ES-I3 (cell line): ENCODE data around the gene PDGFRB.

ENCODE experiments used
- H3K36me3 ChIP-seq: 2 replicates; pipeline ENCODE4 v1.6.1; 2013; ENCODE audit warnings: mild to moderate bottlenecking, low read length, control low read depth, moderate library complexity; ENCODE audit not compliant: insufficient read depth
- H3K4me1 ChIP-seq: 2 replicates; pipeline ENCODE4 v1.6.1; 2013; ENCODE audit warnings: mild to moderate bottlenecking, control low read depth, low read length; ENCODE audit not compliant: insufficient read depth
- H3K9ac ChIP-seq: 2 replicates; pipeline ENCODE4 v1.6.1; 2013; ENCODE audit warnings: low read depth, mild to moderate bottlenecking, low read length, moderate library complexity
- H3K9me3 ChIP-seq: 2 replicates; pipeline ENCODE4 v1.6.1; 2013; ENCODE audit warnings: mild to moderate bottlenecking, low read length, moderate library complexity; ENCODE audit not compliant: control insufficient read depth, insufficient read depth

PDGFRB gene

GRCh38 chr5:150068961-150069645 is 86.5 kb downstream of the PDGFRB start:
- Histone ChIP-seq H3K4me1 (0 out of 2 replicates have a peak, but pooled peaks cover 6% of the 10 kb centered on the region), H3K9ac (no peak overlapping the region), H3K9me3 (no peaks in the 10 kb centered on the region), H3K36me3 (no peaks in the 10 kb centered on the region)

- no peak overlapping the region for H3K9ac ChIP-seq
- no peaks in the 10 kb centered on the region for H3K36me3 ChIP-seq
- no peaks in the 10 kb centered on the region for H3K9me3 ChIP-seq
- 0 out of 2 replicates have a peak, but pooled peaks cover 6% of the 10 kb centered on the region for H3K4me1 ChIP-seq
Measured at GRCh38 chr5:150068472-150068871, 87.2 kb downstream of the PDGFRB start.

DNA sequence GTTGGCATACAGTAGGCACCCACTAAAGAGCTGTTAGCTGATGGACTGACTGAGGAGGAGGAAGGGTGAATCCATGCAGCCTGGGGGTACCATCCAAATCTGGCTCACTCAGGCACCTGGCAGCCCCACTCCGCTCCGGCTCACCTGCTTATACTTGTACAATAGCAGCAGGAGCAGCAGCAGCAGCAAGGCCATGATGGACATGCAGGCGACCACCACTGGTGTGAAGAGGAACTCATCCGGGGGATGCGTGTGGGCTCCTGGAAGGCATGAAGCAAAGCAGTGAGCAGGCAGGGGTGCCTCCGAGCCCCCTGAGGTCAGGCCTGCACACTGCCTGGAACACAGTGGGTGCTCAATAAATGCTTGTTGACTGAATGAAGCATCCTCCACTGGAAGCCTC is 87.6 kb downstream of the PDGFRB start:
- 0 out of 2 replicates have a peak, but pooled peaks cover 6% of the 10 kb centered on the region for H3K4me1 ChIP-seq
- no peaks in the 10 kb centered on the region for H3K9me3 ChIP-seq
- H3K36me3 ChIP-seq, result no peaks in the 10 kb centered on the region
- H3K9ac ChIP-seq, result no peak overlapping the region

DNA sequence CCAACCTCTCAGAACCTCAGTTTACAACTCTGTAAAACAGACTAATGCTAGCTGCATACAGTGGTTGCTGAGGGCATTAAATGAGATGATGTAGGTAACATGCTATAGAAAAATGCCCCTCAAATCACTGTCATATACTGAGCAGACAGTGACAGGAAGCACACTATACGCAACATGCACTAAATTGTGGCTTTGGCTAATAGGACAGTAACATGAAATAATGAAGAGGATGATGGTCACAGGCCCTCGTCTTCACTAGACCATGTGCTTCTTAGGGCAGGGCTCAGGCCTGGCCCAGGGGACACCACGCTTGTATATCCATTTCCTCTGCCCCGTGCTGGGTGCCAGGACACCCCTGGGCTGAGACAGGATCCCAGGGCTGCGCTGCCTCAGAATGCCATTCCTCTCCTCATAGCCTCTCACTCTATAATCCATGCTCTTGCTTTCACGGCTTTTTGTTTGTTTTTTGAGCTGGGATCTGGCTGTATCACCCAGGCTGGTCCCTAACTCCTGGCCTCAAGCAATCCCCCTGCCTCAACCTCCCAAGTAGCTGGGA is 88.2 kb downstream of the PDGFRB start:
- 0 out of 2 replicates have a peak, but pooled peaks cover 6% of the 10 kb centered on the region for H3K4me1 ChIP-seq

GRCh38 chr5:150066901-150067396 is 88.7 kb downstream of the PDGFRB start:
- no peaks in the 10 kb centered on the region for H3K36me3 ChIP-seq
- 0 out of 2 replicates have a peak, but pooled peaks cover 6% of the 10 kb centered on the region for H3K4me1 ChIP-seq
- no peaks in the 10 kb centered on the region for H3K9me3 ChIP-seq
- H3K9ac ChIP-seq, result no peak overlapping the region

More for the DNA sequence above, 88.2 kb downstream of the PDGFRB start:
- Histone ChIP-seq H3K9me3 (no peaks in the 10 kb centered on the region), H3K9ac (no peak overlapping the region), H3K36me3 (no peaks in the 10 kb centered on the region)

- Histone ChIP-seq H3K9me3 (no peaks in the 10 kb centered on the region), H3K9ac (no peak overlapping the region), H3K36me3 (no peaks in the 10 kb centered on the region), H3K4me1 (0 out of 2 replicates have a peak, but pooled peaks cover 6% of the 10 kb centered on the region)
Measured at GRCh38 chr5:150066436-150066835, 89.2 kb downstream of the PDGFRB start.

GRCh38 chr5:150065886-150066285 is 89.8 kb downstream of the PDGFRB start:
- Histone ChIP-seq H3K36me3 (no peaks in the 10 kb centered on the region), H3K9me3 (no peaks in the 10 kb centered on the region), H3K4me1 (0 out of 2 replicates have a peak, but pooled peaks cover 6% of the 10 kb centered on the region), H3K9ac (no peak overlapping the region)

DNA sequence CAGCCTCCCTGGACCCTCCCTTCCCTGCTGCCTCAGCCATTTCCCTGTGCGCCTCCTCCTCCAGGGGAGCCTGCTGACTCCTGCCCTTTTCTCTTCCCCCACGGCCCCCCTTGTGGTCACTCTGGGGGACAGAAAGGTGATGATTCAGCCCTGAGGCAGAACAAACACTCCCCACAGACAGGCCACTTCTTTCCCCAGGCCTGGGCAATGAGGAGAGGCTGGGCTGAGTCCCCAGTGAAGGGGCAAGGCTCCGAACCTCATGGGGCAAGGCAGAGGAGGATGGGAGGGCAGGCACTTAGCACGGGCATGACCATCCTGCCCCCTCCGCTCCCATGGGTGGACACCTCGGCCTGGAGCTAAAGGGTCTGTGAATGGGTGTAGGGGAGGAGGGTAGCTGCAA is 90.3 kb downstream of the PDGFRB start:
- Histone ChIP-seq H3K4me1 (0 out of 2 replicates have a peak, but pooled peaks cover 6% of the 10 kb centered on the region), H3K36me3 (no peaks in the 10 kb centered on the region), H3K9me3 (no peaks in the 10 kb centered on the region), H3K9ac (no peak overlapping the region)

DNA sequence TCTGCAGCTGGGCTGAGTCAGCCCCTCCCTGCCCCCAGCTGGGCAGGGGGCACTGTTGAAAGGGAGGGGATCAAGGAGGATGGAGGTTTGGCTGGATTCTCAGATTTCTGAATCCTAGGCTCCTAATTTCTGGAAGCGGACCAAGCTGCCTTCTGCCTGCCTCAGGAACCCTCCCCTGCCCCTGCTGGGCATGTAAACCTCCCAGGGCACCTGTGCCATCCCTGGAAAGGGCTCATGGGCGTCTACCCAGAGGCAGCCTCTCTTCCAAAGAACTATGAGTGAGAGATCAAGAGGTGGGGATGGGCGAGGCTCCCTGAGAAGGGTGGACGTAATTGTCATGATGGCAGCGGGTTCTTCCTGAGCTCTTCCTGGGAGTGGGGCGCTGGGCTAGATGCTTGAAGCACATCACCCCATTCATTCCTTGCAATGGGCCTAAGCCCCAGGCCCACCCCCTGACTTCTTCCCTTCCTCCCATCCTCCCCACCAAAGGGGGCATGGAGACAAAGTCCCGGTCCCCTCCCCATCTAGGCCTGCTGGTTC is 90.9 kb downstream of the PDGFRB start:
- H3K9ac ChIP-seq, result no peak overlapping the region
- 0 out of 2 replicates have a peak, but pooled peaks cover 6% of the 10 kb centered on the region for H3K4me1 ChIP-seq
- no peaks in the 10 kb centered on the region for H3K9me3 ChIP-seq
- no peaks in the 10 kb centered on the region for H3K36me3 ChIP-seq
